GM08714 (cell line): ENCODE results near the gene PGR.

Experiments
- H3K4me3 ChIP-seq: fragments of 200-500 bp; sonication (Bioruptor generic); 2 replicates; pipeline ENCODE4 v1.5.1; 2014; ENCODE audit warnings: mild to moderate bottlenecking, low read length, inconsistent platforms
- ZNF274 ChIP-seq: IDR thresholded peaks from 2 replicates; pipeline ENCODE4 v1.6.1; 2012; ENCODE audit warnings: mild to moderate bottlenecking, low read depth, low read length

The PGR gene

DNA sequence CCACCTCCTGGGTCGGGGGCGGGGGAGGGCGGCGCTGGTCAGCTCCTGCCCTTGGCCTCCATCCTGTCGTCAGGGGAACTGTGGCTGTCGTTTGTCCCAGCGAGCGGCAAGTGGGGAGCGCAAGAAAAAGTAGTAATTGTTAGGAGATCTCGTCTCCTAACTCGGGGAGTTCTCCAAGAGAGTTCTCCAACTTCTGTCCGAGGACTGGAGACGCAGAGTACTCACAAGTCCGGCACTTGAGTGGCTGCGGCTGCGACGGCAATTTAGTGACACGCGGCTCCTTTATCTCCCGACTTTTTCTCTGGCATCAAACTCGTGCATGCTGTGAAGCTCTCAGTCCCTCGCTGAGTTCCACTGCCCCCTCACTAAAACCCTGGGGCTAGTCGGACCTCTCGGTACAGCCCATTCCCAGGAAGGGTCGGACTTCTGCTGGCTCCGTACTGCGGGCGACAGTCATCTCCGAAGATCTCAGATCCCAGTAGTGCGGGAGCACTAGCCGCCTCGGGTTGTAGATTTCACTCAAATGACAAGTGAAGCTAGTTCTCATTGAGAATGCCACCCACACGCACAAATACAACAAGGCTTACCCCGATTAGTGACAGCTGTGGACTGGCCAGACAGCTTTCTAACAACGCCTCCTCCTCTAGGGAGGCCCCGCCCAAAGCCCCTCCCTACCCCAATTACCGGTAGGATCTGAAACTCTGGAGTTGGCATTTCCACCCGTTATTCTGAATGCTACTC lies at the start of gene PGR:
PGR (minus strand) TSS at position 611 of the 741 bp plus-strand sequence. CDS start 743 bp downstream, outside the sequence.
- H3K4me3 ChIP-seq, result no peak within 1 kb of the TSS
- TF ChIP-seq ZNF274, result no peak

DNA sequence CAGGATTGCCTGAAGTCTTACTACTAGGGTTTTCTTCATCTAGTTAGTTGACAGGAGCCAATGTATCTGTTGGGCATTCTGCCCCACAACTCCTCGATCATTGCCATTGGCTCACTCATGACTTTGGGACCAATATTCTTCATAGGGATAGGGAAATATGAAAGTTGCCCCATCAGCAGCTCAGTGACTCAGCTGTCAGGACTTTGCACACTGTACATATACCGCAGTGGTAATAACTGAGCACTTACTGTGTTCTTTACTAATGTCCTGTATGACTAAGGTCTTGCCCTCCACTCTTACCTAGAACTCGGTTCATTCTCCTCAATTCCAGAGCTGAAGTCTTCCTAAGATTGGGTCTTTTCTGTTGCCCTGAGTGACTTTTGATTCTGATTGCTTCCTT lies 46.8 kb upstream of the PGR start:
- no peak overlapping the region for H3K4me3 ChIP-seq
- no peak for TF ChIP-seq ZNF274

DNA sequence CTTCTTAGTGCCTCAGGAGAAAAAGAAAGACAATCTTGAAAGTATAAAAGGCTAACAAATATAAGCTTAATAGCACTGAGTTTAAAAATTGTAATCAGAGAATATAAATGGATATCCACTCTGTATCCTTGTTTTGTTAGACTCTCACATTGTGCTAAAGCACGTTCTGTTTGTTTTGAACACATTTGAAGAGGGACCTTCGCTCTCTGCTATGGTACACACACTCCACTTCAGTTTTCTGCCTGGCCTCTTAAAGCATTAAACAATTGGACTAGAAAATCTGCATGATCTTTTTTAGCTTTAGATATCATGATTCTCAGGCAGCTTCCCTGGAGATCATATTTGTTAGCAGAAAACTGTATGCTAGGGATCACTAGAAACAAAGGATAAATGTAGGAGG lies 40.3 kb upstream of the PGR start:
- no peak overlapping the region for H3K4me3 ChIP-seq
- no peak for TF ChIP-seq ZNF274

DNA sequence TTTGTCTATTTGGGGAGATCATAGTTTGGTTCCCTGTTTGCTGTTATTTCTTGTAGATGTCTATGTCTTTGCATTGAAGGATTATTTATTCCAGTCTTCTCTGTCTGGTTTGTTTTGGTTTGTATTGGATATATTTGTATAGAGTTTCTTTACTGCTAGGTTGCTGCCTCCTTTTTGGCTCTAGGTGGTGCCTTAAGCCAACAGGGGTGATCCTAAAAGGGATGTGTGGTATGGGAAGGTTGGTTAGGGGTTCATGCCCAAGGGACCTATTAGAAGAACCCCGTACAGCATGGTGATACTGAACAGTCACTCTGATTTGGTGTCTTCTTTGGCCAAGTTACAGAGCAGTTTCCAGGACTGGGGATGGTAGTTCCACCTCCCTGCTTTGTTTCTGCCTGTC lies 36.4 kb upstream of the PGR start:
- no peak overlapping the region for H3K4me3 ChIP-seq
- no peak for TF ChIP-seq ZNF274

DNA sequence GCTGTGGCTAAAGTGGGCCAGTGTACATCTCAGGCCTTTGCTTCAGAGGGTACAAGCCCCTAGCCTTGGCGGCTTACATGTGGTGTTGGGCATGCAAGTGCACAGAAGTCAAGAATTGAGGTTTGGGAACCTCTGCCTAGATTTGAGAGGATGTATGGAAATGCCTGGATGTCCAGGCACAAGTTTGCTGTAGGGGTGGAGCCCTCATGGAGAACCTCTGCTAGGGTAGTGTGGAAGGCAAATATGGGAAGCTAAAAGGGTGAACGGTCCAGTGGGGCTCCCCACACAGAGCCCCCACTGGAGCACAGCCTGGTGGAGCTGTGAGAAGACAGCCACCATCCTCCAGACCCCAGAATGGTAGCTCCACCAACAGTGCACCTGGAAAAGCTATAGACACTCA lies 28.5 kb upstream of the PGR start:
- H3K4me3 ChIP-seq, result no peak overlapping the region
- no peak for TF ChIP-seq ZNF274

DNA sequence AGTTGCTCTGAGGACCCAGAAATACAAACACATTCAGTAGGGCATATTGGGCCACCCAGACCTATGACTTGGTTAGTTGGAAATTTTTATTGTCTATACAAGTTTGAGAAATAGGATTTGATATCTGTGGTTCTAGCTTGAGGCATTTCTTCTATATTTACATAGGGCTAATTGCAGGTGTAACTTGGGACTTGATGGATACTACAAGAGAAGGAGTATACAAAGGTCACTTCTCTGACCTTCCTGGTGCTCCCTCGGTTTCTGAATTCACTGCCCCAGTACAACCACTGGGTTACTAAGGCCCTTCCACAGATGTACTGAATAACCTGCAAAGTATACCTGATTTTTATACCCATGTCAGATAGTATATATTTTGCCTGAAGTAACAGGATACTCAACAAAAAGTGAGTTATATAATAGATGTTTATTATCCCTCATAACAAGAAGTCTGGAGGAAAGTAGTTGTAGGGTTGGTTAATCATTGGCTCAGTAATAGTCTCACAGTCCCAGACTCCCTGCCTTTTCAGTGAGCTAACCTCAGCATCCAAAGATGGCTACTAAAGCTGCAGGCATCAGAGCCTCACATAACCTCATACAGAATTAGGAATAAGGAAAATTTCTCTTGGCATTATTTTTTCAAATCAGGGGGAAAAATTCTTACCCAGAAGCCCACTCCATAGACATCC lies 8.8 kb upstream of the PGR start:
- H3K4me3 ChIP-seq, result no peak overlapping the region
- TF ChIP-seq ZNF274, result no peak

DNA sequence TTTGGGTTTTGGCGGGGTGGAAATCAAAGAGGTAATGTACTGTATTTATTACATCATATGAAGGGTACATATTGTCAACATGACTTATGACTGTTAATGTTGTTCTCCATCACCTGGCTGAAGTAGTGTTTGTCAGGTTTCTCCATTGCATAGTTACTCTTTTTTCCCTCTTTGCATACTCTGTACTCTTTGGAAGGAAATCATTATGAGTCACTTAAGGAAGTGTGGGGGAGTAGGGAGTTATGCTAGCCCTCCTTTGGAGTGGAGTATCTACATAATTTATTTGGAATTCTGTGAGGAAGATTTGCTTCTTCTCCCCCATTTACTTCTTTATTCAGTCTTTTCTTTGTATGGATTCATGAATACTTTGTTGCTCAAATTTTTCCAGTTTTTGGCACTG lies 3.6 kb upstream of the PGR start:
- no peak for TF ChIP-seq ZNF274

DNA sequence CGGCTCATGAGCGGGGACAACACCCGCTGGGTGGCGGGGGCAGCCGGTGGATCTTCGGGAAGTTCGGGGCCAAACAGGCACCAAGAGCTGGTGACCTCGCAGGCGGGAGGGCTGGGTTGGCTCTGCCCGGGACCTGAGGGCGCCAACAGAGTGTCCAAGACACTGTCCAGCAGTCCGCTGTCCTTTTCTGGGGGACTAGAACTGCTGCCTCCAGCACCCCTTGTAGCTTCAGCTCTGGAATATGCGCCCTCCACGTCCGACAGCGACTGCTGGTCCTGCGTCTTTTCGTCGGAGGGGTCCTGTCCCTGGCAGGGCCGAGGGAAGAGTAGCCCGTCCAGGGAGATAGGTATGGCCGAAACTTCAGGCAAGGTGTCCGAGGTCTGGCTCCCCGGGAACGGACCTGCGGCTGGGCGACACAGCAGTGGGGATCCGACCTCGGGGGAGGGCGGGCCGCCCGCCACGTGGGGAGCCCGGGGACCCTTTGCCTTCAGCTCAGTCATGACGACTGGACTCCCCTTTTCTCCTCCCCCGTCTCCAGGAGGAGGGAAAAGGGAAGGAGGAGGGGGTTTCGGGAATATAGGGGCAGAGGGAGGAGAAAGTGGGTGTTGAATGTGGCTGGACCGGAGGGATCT lies 926 bp downstream of the PGR start:
- H3K4me3 ChIP-seq, result no peak overlapping the region
- TF ChIP-seq ZNF274, result no peak

More for the DNA sequence above, 3.6 kb upstream of the PGR start:
- H3K4me3 ChIP-seq, result no peak overlapping the region

DNA sequence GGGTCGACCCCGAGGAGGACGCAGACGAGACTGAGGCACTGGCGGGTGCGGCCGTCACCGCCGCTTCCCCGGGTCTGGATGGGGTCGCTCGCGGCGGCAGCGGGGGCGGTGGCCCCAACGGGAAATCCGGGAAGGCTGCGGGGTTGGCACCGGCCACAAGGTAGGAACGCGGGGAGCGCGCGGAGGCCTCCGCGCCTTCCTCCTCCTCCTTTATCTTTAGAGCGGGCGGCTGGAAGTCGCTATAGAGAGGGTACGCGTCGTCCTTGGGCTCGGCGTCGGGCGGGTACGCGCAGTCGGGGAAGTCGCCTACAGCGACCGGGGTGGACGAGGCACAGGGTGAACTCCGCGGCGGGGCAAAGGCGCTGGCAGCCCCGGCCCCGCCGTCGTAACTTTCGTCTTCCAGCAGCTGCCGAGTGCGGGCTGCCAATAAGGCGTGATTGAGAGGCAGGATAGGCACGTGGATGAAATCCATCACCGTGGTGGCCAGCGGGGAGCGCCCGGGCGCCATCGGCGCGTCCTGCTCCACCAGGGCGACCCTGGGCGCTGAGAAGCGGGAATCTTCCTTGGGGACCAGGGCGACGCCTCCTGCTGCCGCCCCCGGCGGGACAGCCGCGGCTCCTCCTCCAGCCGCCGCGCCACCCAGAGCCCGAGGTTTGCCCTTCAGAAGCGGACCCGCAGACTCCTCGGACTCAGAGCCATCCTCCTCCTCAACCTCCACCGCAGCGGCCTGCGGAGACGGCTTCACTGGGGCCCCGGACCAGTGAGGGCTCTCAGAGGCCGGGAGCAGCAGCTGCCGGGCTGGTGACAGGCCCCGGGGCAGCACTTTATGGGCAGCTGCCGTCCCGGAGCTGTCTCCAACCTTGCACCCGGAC lies 1.7 kb downstream of the PGR start:
- TF ChIP-seq ZNF274, result no peak
- no peak overlapping the region for H3K4me3 ChIP-seq

DNA sequence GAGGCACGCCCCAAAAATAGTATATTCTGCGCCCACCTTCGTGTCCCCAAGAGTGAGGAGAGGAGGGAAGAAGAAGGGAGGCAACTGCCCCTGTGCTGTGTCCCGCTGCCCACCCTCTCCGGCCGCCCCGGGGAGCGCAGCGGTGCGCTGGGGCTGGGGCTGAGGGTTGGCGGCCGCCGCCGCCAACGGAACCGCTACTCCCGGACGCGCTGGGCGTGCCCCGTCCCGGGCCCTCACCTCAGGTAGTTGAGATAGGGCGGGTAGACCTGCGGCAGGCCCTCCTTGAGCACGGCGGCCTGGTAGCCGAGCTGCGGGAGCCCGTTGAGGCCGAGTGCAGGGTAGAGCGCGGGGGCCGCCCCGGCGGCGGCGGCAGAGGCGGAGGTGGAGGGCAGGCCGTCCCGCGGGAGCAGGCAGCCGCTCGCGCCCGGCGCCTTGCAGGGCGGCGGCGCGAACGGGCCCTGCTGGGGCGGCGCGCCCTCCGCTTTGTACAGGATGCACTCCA lies 2.4 kb downstream of the PGR start:
- TF ChIP-seq ZNF274, result no peak
- H3K4me3 ChIP-seq, result no peak overlapping the region

DNA sequence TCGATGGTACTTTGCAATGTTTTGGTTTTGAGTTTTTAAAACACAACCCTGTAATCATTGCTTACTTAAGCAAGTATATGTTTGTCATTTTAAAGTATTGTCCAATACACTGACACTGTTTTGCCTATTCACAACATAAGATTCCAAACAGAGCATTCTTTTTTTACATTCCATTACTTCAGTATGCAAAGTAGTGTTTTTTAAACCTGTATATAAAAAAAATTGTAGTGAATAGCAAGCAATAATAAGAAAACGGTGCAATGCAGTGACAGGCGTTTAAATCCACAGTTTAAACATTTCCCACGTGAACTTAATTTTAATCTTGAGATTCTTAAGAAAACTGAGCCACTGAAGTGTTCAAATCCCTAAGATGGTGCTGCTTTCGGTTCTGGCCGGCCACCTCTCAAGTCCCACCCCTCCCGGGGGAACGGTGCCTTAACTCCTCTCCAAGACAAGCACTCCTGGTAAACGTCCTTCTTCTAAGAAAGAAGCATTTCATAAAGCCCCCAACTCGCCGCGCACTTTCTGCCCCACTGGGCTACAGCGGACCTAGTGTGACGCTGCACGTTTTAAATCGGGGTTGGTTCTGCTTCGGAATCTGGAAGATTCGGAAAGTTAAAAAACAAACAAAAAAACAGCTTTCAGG lies 2.9 kb downstream of the PGR start:
- no peak for TF ChIP-seq ZNF274
- no peak overlapping the region for H3K4me3 ChIP-seq

DNA sequence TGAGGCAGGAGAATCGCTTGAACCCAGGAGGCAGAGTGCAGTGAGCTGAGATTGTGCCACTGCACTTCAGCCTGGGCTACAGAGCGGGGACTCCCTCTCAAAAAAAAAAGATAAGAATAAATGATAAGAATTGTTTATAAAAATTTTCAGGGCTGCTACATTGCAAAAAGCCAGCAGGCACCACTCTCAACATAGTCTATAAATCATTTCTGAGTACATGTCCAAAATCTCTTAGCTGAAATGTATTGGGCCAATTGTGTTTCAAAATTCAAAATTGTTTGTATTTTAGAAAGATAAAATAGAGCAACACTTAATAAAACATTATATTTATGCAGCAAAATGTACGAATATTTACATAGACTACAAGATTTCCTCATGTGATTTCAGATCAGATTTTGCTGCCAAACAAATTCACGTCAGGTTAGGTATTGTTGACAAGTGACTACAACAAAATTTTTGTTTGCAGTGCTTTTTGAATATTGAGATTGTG lies 13.9 kb downstream of the PGR start:
- no peak for TF ChIP-seq ZNF274
- no peak overlapping the region for H3K4me3 ChIP-seq

DNA sequence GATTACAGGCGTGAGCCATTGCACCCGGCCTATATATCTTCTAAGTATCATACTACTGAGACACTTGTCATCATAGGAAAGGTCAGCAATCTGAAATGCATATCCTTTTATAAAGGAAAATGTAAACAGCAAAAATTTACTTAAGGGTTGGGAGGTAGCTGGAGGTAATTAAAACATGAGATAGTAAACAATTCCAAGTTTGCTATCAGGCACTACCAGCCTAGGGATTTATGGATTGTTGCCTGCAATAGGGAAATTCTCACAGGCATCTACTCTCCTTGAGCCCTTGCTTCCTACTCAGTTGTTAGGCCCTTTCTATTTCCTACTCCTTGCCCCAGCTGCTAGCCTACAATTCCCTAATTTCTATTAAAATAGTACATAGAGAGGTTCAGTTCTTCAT lies 16.1 kb downstream of the PGR start:
- H3K4me3 ChIP-seq, result no peak overlapping the region
- no peak for TF ChIP-seq ZNF274
